Measurements from ENCODE around the gene ZCCHC2. TPM values are rescaled to one million over a fixed set of nuclear protein-coding genes. Genes with fewer than 3 reads are reported as not detected.

The ZCCHC2 gene
- total and polyA plus RNA-seq, 5 experiments from 2014 or later = 1.8 to 55.8 (median 2.6) TPM

DNA sequence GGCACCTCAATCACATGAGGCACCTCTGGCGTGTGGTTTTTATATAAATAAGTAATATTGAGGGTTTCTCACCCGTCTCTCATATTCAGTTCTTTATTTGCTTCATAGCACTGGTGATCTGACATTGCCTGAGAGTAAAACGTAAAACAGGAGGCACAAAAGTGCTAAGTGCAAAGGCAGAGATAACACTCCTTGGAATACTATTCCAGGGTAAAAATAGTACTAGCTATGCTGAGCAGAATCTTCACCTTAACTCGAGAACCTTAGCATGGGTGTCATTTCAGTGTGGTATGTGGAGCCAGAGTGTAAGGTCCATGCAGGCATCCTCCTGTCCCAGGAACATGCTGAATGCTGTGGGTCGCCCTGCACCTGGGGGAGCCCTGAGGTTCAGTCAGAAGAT lies 26.9 kb downstream of the ZCCHC2 start:
- ATAC-seq (no peak), DNase-seq (no peak)
- no peaks in the 10 kb centered on the region for H3K27me3 Mint-ChIP-seq
- H3K4me1 Mint-ChIP-seq = peaks cover 11 to 22% (median 15%) of the 10 kb centered on the region in 4 donors
- peaks cover 5 to 93% (median 39%) of the 10 kb centered on the region in 3 donors for H3K36me3 Mint-ChIP-seq
- peak overlapping the region in 2 of 10 donors; percentile 6 to 31 for H3K27ac Mint-ChIP-seq
- POLR2A ChIA-PET = interaction anchor here (0.8 kb wide), 1 partner anchor 660 kb away, joined by 6 read pairs; no protein-coding TSS in a partner anchor
- no peaks in the 10 kb centered on the region for H3K9me3 Mint-ChIP-seq
- no peak overlapping the region for H3K4me3 Mint-ChIP-seq

DNA sequence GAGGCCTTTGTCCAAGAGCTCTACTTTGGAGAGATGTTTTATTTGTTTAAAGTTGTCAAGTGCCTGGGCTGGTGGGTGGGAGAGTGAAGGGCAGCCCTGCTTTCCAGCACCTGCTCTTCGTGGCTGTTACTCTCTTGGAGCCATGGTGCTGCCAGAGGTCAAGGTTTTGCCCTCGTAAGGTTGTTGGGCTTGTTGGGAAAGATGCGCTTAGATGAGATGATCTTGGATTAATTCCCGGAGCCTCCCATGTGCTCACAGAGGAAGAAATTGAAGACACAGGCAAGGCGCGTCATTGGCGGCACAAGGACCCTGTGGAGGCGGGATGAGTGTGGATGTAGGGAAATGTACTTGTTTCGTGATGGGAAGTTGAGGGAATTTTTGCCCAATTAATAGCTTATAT lies 27.9 kb downstream of the ZCCHC2 start:
- Mint-ChIP-seq H3K36me3 (peaks cover 5 to 86% (median 30%) of the 10 kb centered on the region in 3 donors), H3K4me1 (peaks cover 11 to 27% (median 14%) of the 10 kb centered on the region in 4 donors), H3K27me3 (no peaks in the 10 kb centered on the region), H3K4me3 (no peak overlapping the region), H3K27ac (peak overlapping the region in 3 of 10 donors; percentile 32 to 68 (median 44)), H3K9me3 (no peaks in the 10 kb centered on the region)
- ATAC-seq (no peak), DNase-seq (no peak)
- POLR2A ChIA-PET = interaction anchor here (1.3 kb wide), 1 partner anchor 28 kb away, joined by 4 read pairs; the partner anchor contains the start of gene ZCCHC2

DNA sequence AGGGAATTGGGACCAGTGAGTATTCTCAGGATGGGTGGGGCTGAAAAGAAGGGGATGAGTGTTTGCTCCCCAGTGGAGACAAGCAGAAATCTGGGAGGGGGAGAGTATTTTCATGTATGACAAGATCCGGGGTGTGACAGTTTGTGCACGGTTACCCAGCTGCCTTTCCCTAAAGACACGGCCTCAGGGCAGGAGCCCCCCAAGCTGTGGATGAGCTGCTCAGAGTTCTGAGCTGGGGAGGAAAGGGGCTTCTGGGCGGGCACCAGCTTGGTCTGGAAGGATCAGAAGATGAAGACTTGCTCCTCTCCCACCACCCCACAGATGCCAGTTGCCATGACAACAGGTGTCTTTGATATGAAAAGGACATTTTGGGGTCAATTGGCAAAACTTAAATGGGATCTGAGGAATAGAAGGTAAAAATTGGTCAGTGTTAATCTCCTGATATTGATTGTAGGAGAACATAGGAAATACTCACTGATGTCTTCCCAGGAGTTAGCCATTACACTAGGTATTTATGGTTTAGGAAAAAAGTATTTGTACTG lies 29.2 kb downstream of the ZCCHC2 start:
- no peak for ATAC-seq
- no peak for DNase-seq
- H3K4me1 Mint-ChIP-seq = peaks cover 11 to 27% (median 14%) of the 10 kb centered on the region in 4 donors
- H3K36me3 Mint-ChIP-seq = peaks cover 5 to 86% (median 27%) of the 10 kb centered on the region in 3 donors
- H3K9me3 Mint-ChIP-seq = no peaks in the 10 kb centered on the region
- POLR2A ChIA-PET = no interaction called here
- peak overlapping the region in 3 of 10 donors; percentile 4 to 44 (median 38) for H3K27ac Mint-ChIP-seq
- H3K4me3 Mint-ChIP-seq = no peak overlapping the region
- no peaks in the 10 kb centered on the region for H3K27me3 Mint-ChIP-seq

DNA sequence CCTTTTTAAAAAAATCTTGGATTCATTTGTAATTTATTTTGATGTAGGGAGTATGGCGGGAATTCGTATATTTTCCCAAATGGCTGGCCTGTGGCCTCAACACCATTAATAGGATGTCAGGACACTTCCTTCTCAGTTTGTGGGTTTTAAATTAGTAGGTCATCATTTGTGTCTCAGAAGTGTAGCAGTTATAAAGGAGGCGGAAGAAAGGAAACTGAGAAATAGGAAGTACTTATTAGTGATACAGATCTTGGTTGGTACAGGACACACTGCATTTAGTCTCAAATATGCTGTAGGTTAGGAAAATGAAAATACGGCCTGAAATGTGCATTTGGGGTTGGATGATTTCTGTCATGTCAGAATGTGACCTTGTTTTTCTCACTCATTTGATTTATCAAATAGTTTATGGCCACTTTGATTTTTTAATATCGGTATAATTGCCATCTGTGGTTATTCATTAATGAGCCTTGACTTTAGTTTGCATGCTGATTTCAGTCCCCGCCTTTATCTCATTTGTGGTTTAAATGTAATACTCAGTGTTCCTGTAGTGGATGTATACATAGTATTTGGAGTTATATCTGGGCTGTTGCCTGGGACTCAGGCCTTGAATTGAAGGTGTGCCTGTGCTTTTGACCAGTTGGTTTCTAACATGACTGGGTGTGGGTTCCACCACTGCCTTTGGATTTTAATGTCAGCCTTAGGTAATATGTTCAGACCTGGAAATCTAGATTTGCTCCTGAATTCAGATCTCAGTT lies 31.4 kb downstream of the ZCCHC2 start:
- no peak for ATAC-seq
- Mint-ChIP-seq H3K4me1 (peaks cover 11 to 36% (median 14%) of the 10 kb centered on the region in 4 donors), H3K4me3 (no peak overlapping the region), H3K27ac (peak overlapping the region in 3 of 10 donors; percentile 22 to 37 (median 24)), H3K9me3 (no peaks in the 10 kb centered on the region), H3K36me3 (peaks cover 12 to 87% (median 35%) of the 10 kb centered on the region in 3 donors), H3K27me3 (no peaks in the 10 kb centered on the region)
- no peak for DNase-seq
- POLR2A ChIA-PET = no interaction called here

DNA sequence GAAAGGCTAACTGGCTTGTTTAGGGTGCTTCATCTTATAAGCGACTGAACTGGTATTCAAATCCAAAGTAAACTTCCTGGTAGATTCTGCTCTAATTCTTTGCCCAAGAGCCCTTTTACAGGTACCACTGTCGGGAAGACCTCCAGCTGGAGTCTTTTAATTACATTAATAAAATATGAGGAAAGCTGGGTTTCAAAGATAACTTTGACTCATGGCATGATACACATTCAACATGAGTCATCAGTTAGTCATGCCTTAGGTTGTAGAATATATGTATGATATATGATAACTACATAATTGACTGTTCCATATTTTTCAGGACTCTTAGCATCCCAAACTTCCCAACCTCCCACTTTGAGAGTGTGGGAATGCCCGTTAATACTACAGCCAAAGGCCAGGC lies 32.3 kb downstream of the ZCCHC2 start:
- no peaks in the 10 kb centered on the region for H3K9me3 Mint-ChIP-seq

DNA sequence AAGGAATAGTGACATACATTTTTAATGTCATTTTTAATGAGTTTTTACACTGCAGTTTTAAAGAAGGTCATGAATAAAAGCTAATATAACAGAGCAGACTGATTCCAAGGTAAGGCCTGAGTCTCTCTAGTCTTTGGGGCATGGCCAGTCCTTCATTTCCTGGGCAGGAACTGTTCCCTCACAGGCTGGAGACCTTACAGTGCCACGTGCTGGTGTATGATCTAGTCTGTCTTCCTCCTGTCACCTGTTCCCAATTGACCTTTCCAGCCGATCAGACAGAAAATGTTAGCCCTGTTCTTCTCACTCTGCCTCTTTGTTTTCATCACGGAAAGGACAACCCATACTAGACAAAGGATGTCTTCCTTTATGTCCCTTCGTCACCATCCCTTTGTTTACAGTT lies 33.6 kb downstream of the ZCCHC2 start:
- Mint-ChIP-seq H3K27me3 (no peaks in the 10 kb centered on the region), H3K36me3 (peaks cover 9 to 85% (median 22%) of the 10 kb centered on the region in 3 donors), H3K27ac (peak overlapping the region in 4 of 10 donors; percentile 1 to 63 (median 20)), H3K4me1 (peaks cover 8 to 28% (median 13%) of the 10 kb centered on the region in 4 donors), H3K4me3 (no peak overlapping the region), H3K9me3 (no peaks in the 10 kb centered on the region)
- DNase-seq (no peak), ATAC-seq (no peak)
- POLR2A ChIA-PET = interaction anchor here (0.9 kb wide), 1 partner anchor 13 kb away, joined by 3 read pairs; no protein-coding TSS in a partner anchor

More for the DNA sequence above, 32.3 kb downstream of the ZCCHC2 start:
- peaks cover 11 to 29% (median 14%) of the 10 kb centered on the region in 4 donors for H3K4me1 Mint-ChIP-seq
- no peak for ATAC-seq
- H3K36me3 Mint-ChIP-seq = peaks cover 12 to 87% (median 31%) of the 10 kb centered on the region in 3 donors
- DNase-seq = no peak
- H3K4me3 Mint-ChIP-seq = no peak overlapping the region
- no peaks in the 10 kb centered on the region for H3K27me3 Mint-ChIP-seq
- POLR2A ChIA-PET = no interaction called here
- H3K27ac Mint-ChIP-seq = peak overlapping the region in 2 of 10 donors; percentile 37 to 76

DNA sequence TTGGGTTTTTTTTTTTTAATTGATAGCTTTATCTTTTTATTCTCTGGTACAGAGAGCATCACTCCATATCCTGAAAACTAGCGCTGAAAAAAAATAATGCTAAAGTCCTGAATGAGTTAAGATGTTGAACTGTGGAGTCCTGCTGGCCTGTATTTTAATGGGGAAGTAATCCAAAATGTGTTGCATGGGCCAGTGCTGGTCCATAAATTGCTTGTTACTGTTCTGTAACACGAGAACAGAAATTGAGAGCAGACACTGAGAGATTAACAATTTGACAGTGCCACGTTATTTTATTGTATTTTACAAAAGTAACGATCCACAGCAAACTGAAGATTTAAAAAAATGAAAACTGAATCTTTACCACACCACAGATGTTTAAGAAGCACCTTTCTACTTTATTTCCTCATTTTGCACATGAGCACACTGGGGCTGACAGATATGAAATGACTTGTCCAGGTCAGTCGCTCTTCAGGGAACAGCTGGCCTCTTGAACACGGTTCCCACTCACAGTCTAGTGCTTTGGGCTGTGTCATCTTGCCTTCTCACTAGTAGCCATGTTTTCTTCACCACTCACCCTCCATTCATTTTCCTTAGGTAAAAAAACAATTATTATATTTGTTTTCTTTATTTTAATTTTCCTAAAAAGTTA lies 35.3 kb downstream of the ZCCHC2 start:
- Mint-ChIP-seq H3K27me3 (no peaks in the 10 kb centered on the region), H3K27ac (peak overlapping the region in 1 of 10 donors; percentile 15), H3K4me1 (peaks cover 6 to 28% (median 10%) of the 10 kb centered on the region in 4 donors), H3K9me3 (no peaks in the 10 kb centered on the region), H3K36me3 (peaks cover 14 to 87% (median 20%) of the 10 kb centered on the region in 3 donors), H3K4me3 (no peak overlapping the region)
- ATAC-seq (no peak), DNase-seq (no peak)
- POLR2A ChIA-PET = no interaction called here

DNA sequence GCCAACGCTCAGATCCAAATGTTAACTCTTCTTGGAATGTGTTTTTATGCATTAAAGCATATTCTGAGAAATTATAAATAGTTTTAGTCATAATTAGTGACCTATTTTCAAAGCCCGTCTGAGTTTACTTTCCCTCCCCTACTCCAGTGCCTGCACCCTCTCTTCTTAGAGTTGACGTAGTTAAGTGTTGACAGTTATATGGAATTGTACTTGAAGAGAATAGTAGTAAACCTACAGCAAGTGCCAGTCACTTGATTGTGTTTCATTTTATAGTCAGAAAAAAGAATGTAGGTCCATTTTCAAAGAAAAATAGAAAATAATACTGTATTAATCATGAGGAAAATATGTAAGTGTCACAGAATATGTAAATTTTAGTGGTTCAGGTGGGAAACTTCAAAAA lies 41.2 kb downstream of the ZCCHC2 start:
- H3K36me3 Mint-ChIP-seq = peaks cover 8 to 95% (median 26%) of the 10 kb centered on the region in 3 donors
- no peak for ATAC-seq

DNA sequence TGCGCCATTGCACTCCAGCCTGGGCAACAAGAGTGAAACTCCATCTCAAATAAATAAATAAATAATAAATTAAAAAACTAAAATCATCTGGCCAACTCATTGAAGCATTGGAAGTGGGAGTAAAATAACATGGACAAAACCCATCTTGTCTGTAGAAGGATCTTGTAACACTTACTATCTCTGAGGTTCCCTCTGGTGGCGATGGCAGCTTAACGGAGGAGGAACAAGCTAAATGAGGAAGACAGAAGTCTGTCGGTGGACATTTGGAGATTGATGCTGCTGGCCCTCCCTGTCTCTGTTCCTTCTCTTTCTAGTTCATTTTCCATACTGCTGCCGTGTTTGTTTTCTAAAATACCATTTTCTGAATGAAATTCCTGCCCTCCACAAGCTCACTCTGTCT lies 43.4 kb downstream of the ZCCHC2 start:
- DNase-seq (peak in 3 of 10 donors; percentile 8 to 19 (median 11)), ATAC-seq (no peak)
- no peak overlapping the region for H3K4me3 Mint-ChIP-seq
- H3K27me3 Mint-ChIP-seq = no peaks in the 10 kb centered on the region
- H3K4me1 Mint-ChIP-seq = peaks cover 0 to 6% (median 2%) of the 10 kb centered on the region in 4 donors
- peaks cover 17 to 93% (median 32%) of the 10 kb centered on the region in 3 donors for H3K36me3 Mint-ChIP-seq
- H3K27ac Mint-ChIP-seq = peak overlapping the region in 2 of 10 donors; percentile 15 to 19
- no peaks in the 10 kb centered on the region for H3K9me3 Mint-ChIP-seq
- POLR2A ChIA-PET = no interaction called here

More for the DNA sequence above, 41.2 kb downstream of the ZCCHC2 start:
- Mint-ChIP-seq H3K9me3 (no peaks in the 10 kb centered on the region), H3K4me1 (peaks cover 0 to 7% (median 1%) of the 10 kb centered on the region in 4 donors), H3K27ac (peak overlapping the region in 1 of 10 donors; percentile 17), H3K4me3 (no peak overlapping the region), H3K27me3 (no peaks in the 10 kb centered on the region)
- POLR2A ChIA-PET = no interaction called here
- no peak for DNase-seq

DNA sequence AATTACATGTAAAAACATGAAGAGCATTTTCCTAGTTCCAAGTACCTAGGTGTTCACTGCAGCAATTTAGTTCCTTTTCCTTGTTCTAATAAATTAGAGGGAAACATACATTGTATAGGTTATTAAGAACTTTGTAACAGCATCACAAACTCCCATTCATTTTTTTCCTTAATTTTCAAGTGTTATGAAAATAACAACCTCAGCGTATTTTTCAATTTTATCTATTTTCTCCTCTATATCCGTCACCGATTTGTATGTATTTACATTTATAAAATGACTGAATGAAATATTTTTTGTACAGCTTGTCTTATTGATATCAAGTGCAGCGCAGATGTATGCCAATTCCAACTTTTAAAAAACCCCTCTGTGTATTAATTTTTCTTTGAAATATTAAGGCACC lies 44.0 kb downstream of the ZCCHC2 start:
- Mint-ChIP-seq H3K4me1 (peaks cover 0 to 5% (median 2%) of the 10 kb centered on the region in 4 donors), H3K9me3 (no peaks in the 10 kb centered on the region), H3K4me3 (no peak overlapping the region), H3K27ac (peak overlapping the region in 2 of 10 donors; percentile 4 to 15), H3K27me3 (no peaks in the 10 kb centered on the region), H3K36me3 (peaks cover 17 to 93% (median 33%) of the 10 kb centered on the region in 3 donors)
- no peak for DNase-seq
- no peak for ATAC-seq
- POLR2A ChIA-PET = no interaction called here

DNA sequence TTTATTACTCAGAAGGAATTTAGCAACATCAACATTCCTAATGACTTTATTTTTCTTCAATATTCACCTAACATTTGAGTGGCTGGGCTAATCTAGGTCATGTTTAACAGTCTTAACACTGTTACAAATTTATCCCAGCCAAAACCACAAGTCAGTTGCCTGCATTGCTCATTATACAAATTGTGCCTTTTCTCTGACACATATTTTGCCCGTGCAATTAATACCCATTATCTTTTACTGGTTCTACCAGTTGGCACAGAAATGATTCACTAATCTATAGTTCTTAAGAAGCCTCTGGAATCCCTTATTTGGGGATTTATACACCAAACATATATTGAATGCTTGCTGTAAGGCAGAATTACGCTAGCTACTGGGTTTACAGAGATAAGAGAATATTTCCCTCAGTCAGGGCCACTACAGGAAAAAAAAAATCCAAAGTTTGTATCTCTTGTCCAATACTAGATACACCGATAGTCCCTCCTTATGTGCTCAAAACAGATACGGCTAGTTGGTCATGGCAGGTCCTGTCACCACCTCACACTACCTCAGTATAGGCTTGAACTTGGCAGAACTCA lies 46.3 kb downstream of the ZCCHC2 start:
- H3K4me1 Mint-ChIP-seq = peaks cover 0 to 5% (median 2%) of the 10 kb centered on the region in 4 donors
- peak overlapping the region in 2 of 10 donors; percentile 29 to 42 for H3K27ac Mint-ChIP-seq
- H3K27me3 Mint-ChIP-seq = no peaks in the 10 kb centered on the region
- peaks cover 10 to 95% (median 38%) of the 10 kb centered on the region in 3 donors for H3K36me3 Mint-ChIP-seq
- H3K4me3 Mint-ChIP-seq = no peak overlapping the region
- DNase-seq (no peak), ATAC-seq (no peak)
- POLR2A ChIA-PET = interaction anchor here (1.0 kb wide), 1 partner anchor 13 kb away, joined by 3 read pairs; no protein-coding TSS in a partner anchor
- no peaks in the 10 kb centered on the region for H3K9me3 Mint-ChIP-seq

DNA sequence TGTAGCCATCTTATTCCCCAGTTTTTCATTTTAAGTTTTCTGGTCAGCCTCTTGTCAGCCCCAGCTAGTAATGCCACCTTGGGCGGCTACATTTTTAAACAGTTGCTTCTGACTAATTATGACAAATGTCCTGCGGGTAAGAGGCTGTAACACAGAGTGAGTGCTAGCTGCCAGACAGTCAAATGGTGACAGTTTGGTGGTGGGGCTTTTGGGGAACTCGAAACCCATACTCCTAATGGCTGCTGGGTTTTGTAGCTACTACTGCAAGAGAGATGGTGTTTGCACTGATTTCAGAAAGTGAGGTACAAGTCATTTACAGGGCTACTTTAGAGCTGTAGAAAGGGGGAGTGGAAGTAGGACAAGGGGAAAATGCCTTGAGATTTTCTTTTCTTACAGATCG lies 48.2 kb downstream of the ZCCHC2 start:
- Mint-ChIP-seq H3K27ac (peak overlapping the region in 7 of 10 donors; percentile 2 to 58 (median 37)), H3K27me3 (no peaks in the 10 kb centered on the region), H3K4me1 (peaks cover 0 to 5% (median 4%) of the 10 kb centered on the region in 4 donors)

More for the DNA sequence above, 48.2 kb downstream of the ZCCHC2 start:
- DNase-seq (no peak), ATAC-seq (no peak)
- peaks cover 10 to 96% (median 46%) of the 10 kb centered on the region in 3 donors for H3K36me3 Mint-ChIP-seq
- H3K9me3 Mint-ChIP-seq = no peaks in the 10 kb centered on the region
- POLR2A ChIA-PET = no interaction called here
- no peak overlapping the region for H3K4me3 Mint-ChIP-seq
